Glutamatergic neuron (in vitro differentiated cells): ENCODE data around the gene KCNMA1. TPM values are rescaled to one million over a fixed set of nuclear protein-coding genes. Genes with fewer than 3 reads are reported as not detected.

ENCODE experiments used
- DNase-seq: peaks from one replicate; pipeline ENCODE4 v3.0.0; 2022
- H3K27ac Mint-ChIP-seq: one replicate; pipeline ENCODE4 v1.8.0; 2020; ENCODE audit warnings: mild to moderate bottlenecking, mixed read lengths, inconsistent platforms; ENCODE audit not compliant: unreplicated experiment
- H3K27me3 Mint-ChIP-seq: one replicate; pipeline ENCODE4 v1.8.0; 2020; ENCODE audit warnings: mild to moderate bottlenecking, moderate library complexity, mixed read lengths, inconsistent platforms; ENCODE audit not compliant: unreplicated experiment
- H3K36me3 Mint-ChIP-seq: one replicate; pipeline ENCODE4 v1.8.0; 2020; ENCODE audit warnings: mild to moderate bottlenecking, mixed read lengths, inconsistent platforms; ENCODE audit not compliant: unreplicated experiment
- H3K4me1 Mint-ChIP-seq: one replicate; pipeline ENCODE4 v1.8.0; 2020; ENCODE audit warnings: mild to moderate bottlenecking, low read depth, mixed read lengths, inconsistent platforms; ENCODE audit not compliant: unreplicated experiment
- H3K4me3 Mint-ChIP-seq: one replicate; pipeline ENCODE4 v1.8.0; 2020; ENCODE audit warnings: mild to moderate bottlenecking, mixed read lengths, inconsistent platforms; ENCODE audit not compliant: unreplicated experiment
- H3K9me3 Mint-ChIP-seq: one replicate; pipeline ENCODE4 v1.8.0; 2020; ENCODE audit warnings: mild to moderate bottlenecking, moderate library complexity, mixed read lengths, inconsistent platforms; ENCODE audit not compliant: unreplicated experiment
- total RNA-seq: library from RNA; stranded (reverse); fragmentation: NEBNext Ultra II Directional; extraction: Animal tissue kit (Norgen Biotek cat#: 25700); gene quantifications from one replicate; pipeline ENCODE4 v1.2.1, GENCODE V29; 2021; ENCODE audit not compliant: unreplicated experiment
- TF ChIP-seq, protein P1 (sequence below): fragments of 200-600 bp; sonication (generic); IDR thresholded peaks from one replicate; pipeline ENCODE4 v1.5.0; 2021; ENCODE audit not compliant: partially characterized antibody, unreplicated experiment

KCNMA1 gene
- total RNA-seq, 1 donor from 2014 or later = 3.2 TPM

DNA sequence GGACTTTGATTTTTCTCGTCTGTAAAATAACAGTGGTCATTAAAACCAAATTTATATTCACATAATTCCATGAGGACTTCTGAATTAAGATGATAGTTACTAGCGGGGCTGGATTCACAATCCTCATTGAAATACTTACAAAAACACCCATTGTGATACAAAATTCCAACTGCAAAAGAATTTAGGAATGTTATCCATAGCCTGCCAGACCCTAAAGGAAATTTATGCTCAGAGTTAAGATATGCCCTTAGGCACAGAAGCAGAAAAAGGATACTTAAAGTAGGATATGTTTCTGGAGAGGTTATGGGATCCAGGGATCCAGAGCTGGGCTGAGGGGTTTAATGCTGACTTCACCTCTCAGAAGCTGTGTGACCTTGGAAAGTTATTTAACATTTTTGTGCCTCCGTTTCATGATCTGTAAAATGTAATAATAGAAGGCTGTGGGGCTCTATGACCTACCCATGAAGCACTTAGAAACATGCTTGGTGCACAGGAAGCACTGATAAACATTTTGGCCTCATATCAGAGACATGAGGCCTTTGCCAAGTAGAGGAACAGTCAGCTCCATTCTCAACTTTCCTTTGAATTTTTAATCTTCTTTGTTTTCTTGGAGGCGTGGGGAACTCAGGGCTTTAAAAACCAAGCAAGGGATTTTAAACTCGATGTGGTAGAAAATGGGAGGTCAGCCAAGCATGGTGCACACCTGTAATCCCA lies 744.7 kb downstream of the KCNMA1 start:
- Mint-ChIP-seq H3K27ac (no peak overlapping the region), H3K9me3 (peaks cover 4% of the 10 kb centered on the region), H3K4me3 (no peak overlapping the region)

DNA sequence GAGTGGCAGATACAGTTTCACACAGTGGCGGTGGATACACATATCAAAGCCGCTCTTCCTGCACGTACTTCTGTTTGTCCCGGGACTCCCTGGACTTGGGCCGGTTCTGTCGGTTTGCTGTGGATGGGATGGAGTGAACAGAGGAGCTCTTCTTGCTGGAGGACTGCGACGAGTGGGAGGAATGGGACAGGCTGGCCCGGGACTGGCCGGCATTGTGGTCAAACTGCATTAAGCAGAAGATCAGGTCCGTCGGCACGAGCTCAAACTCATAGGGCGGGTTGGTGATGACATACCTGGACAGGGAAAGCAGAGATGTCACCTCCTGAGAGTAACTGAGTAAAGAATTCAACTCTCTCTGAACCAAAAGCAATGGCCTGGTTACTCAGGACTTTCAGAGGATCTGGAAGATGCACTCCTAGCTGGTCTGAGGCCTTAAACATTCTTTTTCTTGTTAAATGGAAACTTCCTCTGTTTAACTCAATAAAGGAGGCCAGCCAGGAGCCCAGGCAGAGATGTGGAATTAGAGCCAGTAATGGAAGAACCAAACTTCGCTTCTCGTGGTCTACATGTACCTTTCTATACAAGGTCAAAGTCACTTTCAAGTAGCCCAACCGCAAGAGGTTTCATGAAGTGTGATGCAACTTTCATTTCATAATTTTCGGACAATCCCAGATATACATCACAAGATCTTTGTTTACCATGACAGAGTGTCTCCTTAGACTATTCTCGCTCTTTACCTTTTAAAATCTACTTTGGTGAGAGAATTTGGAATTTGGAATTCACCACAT lies 750.2 kb downstream of the KCNMA1 start:
- Mint-ChIP-seq H3K27ac (no peak overlapping the region), H3K9me3 (no peaks in the 10 kb centered on the region)
- TF ChIP-seq, protein P1, sequence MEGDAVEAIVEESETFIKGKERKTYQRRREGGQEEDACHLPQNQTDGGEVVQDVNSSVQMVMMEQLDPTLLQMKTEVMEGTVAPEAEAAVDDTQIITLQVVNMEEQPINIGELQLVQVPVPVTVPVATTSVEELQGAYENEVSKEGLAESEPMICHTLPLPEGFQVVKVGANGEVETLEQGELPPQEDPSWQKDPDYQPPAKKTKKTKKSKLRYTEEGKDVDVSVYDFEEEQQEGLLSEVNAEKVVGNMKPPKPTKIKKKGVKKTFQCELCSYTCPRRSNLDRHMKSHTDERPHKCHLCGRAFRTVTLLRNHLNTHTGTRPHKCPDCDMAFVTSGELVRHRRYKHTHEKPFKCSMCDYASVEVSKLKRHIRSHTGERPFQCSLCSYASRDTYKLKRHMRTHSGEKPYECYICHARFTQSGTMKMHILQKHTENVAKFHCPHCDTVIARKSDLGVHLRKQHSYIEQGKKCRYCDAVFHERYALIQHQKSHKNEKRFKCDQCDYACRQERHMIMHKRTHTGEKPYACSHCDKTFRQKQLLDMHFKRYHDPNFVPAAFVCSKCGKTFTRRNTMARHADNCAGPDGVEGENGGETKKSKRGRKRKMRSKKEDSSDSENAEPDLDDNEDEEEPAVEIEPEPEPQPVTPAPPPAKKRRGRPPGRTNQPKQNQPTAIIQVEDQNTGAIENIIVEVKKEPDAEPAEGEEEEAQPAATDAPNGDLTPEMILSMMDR = no peak

More for the DNA sequence above, 744.7 kb downstream of the KCNMA1 start:
- no peak for DNase-seq
- H3K36me3 Mint-ChIP-seq = peaks cover 9% of the 10 kb centered on the region
- peaks cover 2% of the 10 kb centered on the region for H3K27me3 Mint-ChIP-seq
- TF ChIP-seq, protein P1 = no peak
- no peaks in the 10 kb centered on the region for H3K4me1 Mint-ChIP-seq

DNA sequence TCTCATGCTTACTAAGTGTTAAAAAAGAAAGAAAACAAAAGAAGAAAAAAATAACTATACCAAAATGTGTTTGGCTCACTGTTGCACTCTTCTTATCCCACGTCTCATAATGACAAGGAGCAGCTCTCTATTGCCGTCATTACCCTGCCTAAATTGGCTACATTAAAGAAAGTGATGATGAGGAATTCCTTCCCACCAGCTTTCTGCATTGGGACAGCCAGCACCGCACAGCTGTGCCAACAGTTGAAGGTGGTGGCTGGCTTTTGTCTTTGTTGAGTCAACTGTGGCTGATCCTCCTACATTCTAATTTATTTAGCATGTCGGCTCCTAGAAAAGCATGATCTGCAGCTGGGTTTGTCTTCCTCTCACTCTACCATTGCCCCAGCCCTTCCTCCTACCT lies 751.8 kb downstream of the KCNMA1 start:
- Mint-ChIP-seq H3K4me1 (peaks cover 3% of the 10 kb centered on the region), H3K4me3 (no peak overlapping the region), H3K27me3 (peaks cover 3% of the 10 kb centered on the region), H3K9me3 (no peaks in the 10 kb centered on the region), H3K36me3 (no peaks in the 10 kb centered on the region), H3K27ac (no peak overlapping the region)
- DNase-seq = no peak
- TF ChIP-seq, protein P1 = no peak

More for the DNA sequence above, 750.2 kb downstream of the KCNMA1 start:
- Mint-ChIP-seq H3K36me3 (no peaks in the 10 kb centered on the region), H3K4me1 (peaks cover 3% of the 10 kb centered on the region), H3K4me3 (no peak overlapping the region), H3K27me3 (peaks cover 3% of the 10 kb centered on the region)
- DNase-seq = no peak

DNA sequence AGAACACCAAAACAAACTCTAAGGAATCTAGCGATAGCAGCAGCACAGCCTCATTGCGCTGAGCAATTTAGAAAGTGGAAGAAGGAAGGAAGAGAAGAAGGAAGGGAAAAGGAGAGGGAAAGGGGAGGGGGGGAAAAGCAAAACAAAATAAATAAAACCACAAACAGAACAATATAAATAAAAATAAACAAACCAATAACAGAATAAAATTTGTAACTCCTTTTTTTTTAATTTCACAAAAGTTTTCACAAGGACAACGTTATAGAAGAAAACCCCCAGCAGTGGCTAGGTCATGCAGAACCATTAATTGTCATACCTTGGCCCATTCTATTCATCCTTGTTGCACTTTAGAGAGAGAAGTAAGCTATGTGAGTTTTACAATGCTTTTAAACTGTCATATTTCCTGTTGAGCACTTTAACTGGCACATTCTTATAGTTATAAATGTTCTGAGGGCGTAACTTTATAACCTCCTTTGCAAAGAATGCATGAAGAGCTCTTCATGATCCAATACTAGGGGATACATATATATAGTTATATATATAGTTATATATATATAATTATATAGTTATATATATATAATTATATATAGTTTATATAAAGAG lies 752.8 kb downstream of the KCNMA1 start:
- Mint-ChIP-seq H3K9me3 (no peaks in the 10 kb centered on the region), H3K4me3 (no peak overlapping the region), H3K27me3 (peaks cover 1% of the 10 kb centered on the region), H3K36me3 (no peaks in the 10 kb centered on the region), H3K4me1 (peaks cover 8% of the 10 kb centered on the region), H3K27ac (no peak overlapping the region)
- DNase-seq = no peak
- TF ChIP-seq, protein P1 = no peak
